Activated CD8-positive, alpha-beta memory T cell treated with anti-CD3 and anti-CD28 coated beads for 1 hour (primary cell): ENCODE measurements around the gene RASGRF1.
"Not testable (repeated sequence)": the region's sequence is repeated elsewhere in the genome, so short reads cannot be mapped to it uniquely, and the experiment has no call there.

Experiments
- DNase-seq, 2 donors: peaks; one replicate each; pipeline ENCODE4 v3.0.0-alpha.2; 2020; ENCODE audit warnings: low read depth in 1 of 2; ENCODE audit errors: extremely low read depth in 1 of 2

Gene RASGRF1

DNA sequence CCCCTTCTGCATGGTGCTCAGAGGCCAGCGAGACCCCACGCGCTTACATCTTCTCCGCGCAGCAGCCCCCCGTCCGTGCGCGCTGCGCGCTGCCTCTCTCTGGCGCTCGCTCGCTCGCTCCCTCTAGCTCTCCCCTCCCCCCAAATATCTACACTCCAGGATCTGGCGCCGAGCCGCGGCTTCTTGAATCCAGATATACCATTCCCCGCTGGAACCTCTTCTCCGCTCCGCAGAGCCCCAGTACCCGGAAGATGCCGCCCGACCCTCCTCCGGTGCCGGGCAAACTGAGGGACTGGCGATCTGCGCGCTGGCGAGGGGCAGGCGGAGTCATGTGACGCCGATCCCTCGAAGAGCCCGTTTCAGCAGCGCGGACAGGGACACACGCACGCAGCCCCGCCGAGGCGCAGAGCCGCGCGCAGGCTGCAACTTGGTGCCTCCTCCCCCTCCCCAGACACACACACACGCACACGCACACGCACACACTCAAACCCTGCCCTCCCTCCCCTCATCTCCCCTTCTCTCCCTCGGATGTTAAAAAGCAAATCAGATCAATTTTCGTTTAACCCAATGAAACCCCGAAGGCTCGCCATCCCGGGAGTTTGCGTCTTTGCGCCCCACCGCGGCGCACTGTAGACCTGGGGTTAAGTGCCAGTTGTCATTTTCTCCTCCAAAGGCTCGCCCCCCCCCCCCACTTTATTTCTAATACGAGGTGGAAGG, at the start of gene RASGRF1:
TSS of gene RASGRF1 (minus strand) at position 294 of the 717 bp plus-strand sequence. CDS start at position 12, 282 bp downstream.
- no peak for DNase-seq

DNA sequence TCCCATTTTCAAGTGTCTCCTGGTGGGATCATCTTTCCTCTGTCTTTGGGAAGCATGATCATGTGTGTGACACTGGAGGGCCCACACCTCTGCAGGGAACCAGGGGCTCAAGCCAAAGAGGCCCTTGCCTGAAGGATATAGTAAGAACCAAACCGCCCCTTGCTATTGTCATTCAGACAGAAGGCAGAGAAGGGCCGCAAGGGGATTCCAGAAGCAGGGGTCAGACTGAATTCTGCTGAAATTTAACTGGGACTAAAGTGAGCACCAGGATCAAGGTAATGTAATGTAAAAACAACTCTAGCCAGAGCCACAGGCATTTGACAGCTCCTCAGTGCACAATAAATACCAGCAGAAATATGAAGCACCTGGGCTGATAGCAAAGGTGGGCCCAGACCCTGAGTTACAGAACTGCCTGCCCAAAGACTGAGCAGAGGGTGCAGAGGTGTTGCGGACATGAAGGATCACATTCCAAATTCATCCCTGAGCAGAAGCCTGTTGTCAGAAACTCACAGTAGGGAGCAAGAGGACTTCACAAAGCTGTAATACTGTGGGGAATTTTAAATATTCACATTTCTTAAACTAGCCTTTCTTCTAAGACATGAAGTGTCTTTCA, 46.0 kb upstream of the RASGRF1 start:
- DNase-seq: no peak

DNA sequence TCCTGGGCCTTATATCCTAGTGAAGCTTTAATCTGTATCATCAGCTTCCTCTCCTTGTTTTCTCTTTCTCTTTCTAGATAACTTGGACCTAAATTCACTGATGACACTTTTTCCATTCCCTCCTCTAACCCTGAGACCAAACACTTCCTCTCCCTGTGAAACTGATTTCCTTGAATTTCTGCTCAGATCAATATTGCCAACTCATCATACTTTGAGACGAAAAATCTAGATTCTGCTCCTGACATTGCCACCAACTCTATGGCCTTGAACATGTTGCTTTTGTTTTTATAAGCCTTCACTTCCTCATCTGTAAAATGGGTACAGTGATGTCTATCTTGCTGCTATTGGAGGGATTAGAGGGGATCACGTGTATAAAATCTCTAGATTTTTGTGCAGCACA, 42.7 kb upstream of the RASGRF1 start:
- DNase-seq: no peak

- no peak for DNase-seq
These were observed 42.2 kb upstream of the RASGRF1 start for GRCh38 chr15:79132770-79133169.

DNA sequence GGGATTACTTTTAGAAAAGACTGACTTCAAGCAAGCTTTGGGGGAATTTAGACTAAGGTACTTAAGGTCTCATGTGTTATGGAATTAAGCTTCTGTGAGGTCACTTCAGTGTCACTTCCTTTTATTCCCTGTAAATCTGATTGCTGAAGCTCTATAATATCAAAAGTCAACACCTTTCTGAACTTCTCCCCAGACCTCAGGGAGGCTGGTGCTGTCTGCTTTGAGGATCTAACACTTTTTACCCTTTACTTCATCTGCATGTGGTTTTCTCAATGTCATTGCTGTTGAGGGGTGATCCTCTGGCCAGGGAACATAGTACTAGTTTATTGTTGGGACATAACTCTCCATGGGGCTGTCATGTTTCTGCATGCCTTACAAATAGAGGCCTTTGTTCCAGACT, 41.8 kb upstream of the RASGRF1 start:
- no peak for DNase-seq

- DNase-seq: no peak
These were observed 40.1 kb upstream of the RASGRF1 start for GRCh38 chr15:79130535-79131130.

DNA sequence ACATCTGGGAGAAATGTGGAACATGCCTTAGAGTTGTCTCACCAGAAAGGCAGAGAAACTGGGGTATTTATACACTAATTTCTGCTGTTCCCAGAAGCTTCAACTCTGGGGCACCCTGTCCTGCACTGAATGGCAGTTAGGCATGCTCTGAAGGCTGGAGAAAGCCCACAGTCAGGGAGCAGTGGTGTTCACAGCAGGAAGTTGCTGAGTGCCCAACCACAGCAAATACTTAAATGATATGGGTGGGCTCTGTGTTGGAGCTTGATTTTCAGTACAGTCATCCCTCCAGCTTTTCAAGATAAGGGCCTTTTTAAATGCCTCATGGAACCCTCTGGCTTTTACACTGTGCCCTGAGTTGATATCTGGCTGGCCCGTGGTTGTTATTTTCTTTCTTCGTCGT, 38.7 kb upstream of the RASGRF1 start:
- DNase-seq: no peak

GRCh38 chr15:79128556-79128955, 38.0 kb upstream of the RASGRF1 start:
- DNase-seq: no peak

GRCh38 chr15:79124388-79124787, 33.8 kb upstream of the RASGRF1 start:
- no peak for DNase-seq

GRCh38 chr15:79122991-79123390, 32.4 kb upstream of the RASGRF1 start:
- no peak for DNase-seq

- DNase-seq: no peak
These were observed 31.8 kb upstream of the RASGRF1 start for GRCh38 chr15:79122391-79122790.

DNA sequence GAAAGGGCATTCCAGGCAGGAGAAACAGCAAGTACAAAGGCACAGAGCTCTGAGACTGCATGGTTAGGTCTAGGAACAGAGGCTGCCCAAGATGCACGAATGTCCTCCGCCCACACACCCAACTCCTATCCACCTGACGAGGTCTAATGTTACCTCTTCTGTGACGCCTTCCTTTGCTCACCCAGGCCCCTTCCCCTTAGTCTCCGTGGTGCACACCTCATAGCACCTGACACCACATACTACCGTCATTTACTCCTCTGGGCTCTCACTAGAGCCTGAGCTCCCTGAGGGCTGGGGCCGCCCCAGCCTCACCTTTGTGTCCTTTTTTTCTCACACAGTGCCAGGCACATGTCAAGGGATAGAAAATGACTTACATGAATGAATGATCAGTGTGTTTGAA, 31.0 kb upstream of the RASGRF1 start:
- no peak for DNase-seq

DNA sequence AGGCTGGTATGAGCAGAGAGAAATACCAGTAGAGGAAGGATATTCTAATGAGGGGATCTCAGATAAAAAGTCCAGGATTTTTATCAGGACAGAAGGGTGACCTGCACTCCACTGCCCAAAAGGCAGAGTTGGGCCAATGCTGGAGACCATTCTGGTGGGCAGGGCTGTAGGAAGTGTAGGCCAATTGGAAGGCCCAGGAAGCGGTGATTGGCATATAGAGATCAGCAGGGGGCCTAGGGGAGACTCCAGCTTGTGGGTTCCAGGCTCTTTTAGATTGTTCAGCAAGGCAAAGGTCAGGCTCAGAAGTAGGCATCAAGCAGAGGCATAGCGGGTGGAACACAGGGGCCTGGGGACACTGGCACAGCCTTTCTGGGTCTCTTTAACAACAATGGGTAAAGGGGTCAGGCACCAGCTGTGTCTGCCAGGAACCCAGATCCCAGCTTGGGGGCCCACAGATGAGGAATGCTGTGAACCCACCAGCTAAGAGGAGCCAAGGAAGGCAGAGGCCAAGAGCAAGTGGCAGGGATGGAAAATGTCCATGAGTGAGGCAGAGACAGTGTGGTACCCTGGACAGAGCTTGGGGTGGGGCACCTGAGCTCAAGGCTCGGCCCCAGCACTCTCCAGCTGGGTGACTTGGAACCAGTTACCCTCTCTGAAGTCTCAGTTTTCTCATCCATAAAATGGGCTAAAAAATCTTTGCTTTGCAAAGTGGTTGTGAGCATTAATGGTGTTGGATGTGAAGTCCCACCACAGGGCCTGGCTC, 27.0 kb upstream of the RASGRF1 start:
- no peak for DNase-seq

GRCh38 chr15:79116771-79117170, 26.2 kb upstream of the RASGRF1 start:
- no peak for DNase-seq

DNA sequence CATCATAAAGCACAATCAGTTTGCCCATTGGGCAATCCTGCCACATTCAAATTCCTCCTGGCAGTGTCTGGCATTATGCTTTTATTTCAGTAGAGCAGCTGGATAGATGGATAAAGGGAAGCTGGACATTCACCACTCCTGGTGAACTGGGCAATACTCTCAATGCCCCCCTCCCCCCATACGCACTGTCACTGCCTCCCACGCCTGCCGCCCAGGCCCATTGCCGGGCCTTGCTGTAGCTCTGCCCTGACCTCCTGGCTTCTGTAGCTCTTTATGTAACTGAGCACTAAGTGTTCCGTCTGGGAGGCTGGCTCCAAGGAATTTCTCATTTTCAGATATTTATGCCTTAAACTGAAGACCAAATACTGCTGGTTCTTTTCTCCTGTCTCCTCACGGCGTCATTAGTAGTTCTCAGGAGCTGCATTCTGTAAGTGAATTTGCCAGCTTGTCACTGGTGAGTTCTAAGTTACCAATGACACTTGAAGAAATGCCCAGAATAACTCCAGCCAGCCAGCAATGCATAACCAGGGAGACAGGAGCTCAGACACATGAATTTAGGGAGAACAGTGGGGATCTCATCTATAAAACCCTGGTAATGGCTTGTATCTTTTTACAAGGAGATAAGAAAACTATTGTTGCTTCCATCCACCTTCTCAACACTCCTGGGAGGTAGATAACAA, 25.5 kb upstream of the RASGRF1 start:
- DNase-seq: no peak

DNA sequence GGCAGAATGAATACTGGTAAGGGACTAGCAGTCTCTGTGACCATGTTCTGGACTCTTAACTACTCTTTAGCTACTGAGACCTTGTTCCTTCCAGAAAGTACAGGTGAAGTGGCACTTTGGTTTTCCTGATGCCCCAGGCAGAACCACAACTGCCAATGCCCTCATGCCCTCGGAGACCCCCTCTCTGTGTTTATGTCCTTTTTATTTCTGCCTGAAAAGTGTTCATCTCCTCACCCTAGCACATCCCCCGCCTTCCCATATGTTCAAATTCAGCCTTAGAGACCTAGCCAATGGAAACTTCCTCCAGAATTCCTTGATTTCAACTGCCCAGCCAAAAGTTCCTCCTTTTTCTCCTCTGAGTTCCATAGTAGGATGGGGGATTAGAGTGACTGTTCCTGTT, 23.3 kb upstream of the RASGRF1 start:
- DNase-seq: no peak

GRCh38 chr15:79111404-79111803, 20.8 kb upstream of the RASGRF1 start:
- not testable (repeated sequence) for DNase-seq

DNA sequence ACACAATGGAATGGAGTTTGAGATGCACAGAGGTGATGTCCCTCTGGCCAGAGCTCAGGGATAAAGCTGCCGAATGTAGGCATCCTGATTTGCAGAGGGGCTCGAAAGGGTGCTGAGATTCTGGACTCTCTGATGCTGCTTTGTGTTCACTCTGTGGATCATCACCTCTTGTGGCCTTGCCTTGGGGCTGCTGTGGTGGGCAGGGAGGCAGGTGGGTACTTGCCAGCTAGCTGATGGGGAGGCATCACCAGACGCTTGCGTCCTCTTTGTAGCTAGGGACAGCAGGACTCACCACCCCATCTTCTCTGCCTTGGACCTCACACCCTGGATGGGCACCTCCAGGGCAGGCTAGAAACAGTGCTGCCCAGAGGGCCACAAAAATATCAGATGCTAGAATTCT, 14.6 kb upstream of the RASGRF1 start:
- no peak for DNase-seq

DNA sequence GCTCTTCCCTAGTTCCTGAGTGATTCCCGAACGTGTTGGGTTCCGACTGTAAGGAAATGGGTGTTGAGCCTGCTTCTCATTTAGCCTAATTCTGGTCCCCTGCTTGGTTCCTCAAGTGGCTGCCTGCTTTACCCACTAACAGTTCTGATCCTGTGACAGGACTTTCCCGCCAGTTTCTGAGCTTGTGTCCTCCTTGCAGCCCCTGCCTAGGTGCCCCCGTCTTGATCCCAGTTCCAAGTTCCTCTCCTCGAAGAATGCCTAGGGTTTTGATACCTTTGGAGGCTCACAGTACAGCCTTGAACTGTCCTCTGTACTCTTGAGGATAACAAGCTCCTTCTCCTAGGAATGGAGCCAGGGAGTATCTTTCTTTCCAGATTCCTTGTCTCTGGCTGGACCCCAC, 12.0 kb upstream of the RASGRF1 start:
- DNase-seq: no peak

DNA sequence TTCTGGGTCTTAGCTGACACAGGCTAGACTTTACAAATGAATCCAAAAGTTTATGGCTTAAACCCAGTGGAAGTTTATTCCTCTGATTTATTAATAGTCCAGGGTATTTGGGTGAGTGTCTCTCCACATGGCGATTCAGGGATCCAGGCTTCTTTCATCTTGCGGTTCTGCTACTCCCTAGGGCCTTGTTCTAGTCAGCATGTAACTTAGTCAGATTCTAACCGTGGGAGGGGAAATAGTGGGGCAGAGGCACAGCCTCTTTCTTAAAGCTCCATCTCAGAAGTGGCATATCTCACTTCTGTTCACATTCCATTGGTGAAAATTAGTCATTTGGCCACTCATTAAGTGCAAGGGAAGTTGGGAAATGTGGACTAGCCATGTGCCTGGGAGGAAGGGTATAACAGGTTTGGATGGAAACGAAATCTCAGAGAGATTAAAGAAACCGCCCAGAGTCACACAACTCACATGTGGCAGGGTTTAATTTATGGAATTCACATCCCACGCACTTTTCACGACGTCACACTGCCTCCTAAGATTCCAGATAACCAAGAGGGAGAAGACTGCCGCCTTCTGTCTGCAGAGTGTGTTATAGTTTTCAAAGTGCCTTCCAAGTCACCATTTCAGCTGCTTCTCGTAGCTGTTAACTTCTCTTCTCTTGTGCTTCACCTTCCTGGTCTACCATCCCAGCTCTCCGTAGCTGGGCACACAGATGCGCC, 11.4 kb upstream of the RASGRF1 start:
- DNase-seq: no peak
